ENCODE measurements around the gene CYLD.

CYLD gene

DNA sequence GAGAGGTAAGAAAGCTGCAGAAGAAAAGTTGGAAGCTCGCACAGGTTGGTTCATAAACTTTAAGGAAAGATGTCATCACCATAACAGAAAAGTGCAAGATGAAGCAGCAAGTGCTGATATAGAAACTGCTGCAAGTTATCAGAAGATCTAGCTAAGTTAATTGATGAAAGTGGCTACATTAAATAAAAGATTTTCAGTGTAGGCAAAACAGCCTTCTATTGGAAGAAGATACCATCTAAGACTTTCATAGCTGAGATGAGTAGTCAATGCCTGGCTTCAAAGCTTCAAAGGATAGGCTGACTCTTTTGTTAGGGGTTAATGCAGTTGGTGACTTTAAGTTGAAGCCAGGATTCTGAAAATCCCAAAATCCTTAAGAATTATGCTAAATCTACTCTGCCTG, 24.0 kb downstream of the CYLD start:
- Histone ChIP-seq H3K27me3 (ENCODE audit: control insufficient read depth, insufficient read depth, low read length) (no peaks in the 10 kb centered on the region), H3K36me3 (ENCODE audit: insufficient read depth, low read length) (peaks cover 20% of the 10 kb centered on the region), H3K9ac (ENCODE audit: low read depth, low read length) (no peak overlapping the region), H3K9me3 (replicated peaks; ENCODE audit: low read length) (no peaks in the 10 kb centered on the region), H3K4me1 (ENCODE audit: control insufficient read depth, insufficient read depth, low read length) (peaks cover 11% of the 10 kb centered on the region), H3K4me3 (ENCODE audit: low read length) (no peak overlapping the region), H3K4me2 (ENCODE audit: low read length) (no peak overlapping the region)

DNA sequence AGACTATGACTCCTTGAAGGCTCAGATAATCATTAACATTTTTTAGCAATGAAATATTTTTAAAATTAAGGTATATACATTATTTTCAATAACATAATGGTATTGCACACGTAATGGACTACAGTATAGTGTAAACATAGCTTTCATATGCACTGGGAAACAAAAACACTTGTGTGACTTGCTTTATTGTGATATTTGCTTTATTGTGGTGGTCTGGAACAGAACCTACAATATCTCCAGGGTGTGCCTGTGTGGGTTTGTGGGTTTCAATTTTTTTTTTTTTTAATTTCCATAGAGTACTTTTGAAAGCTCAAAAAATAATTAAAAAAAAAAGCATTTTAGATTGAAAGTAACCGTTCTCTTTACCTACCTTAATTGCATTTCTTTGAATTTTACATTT, 25.3 kb downstream of the CYLD start:
- no peak overlapping the region for H3K9ac ChIP-seq (ENCODE audit: low read depth, low read length)
- H3K27me3 ChIP-seq (ENCODE audit: control insufficient read depth, insufficient read depth, low read length), result no peaks in the 10 kb centered on the region
- no peak overlapping the region for H3K4me2 ChIP-seq (ENCODE audit: low read length)
- H3K36me3 ChIP-seq (ENCODE audit: insufficient read depth, low read length), result peaks cover 20% of the 10 kb centered on the region
- peaks cover 21% of the 10 kb centered on the region for H3K4me1 ChIP-seq (ENCODE audit: control insufficient read depth, insufficient read depth, low read length)
- no peaks in the 10 kb centered on the region for H3K9me3 ChIP-seq (replicated peaks; ENCODE audit: low read length)
- no peak overlapping the region for H3K4me3 ChIP-seq (ENCODE audit: low read length)

DNA sequence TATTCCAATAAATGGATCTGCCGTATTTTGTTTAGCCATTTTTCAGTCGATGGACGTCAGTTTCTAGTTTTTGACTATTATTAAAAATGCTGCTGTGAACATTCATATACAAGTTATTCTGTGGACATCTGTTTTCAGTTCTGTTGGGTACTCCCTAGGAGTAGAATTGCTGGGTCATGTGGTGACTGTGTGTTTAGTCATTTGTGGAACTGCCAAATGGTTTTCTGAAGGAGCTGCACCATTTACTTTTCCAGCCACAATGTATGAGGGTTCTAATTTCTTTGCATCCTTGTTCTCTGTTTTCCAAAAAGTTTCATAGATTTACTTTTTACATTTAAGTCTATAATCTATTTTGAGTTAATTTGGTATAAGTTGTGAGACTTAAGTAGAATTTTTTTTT, 29.5 kb downstream of the CYLD start:
- peaks cover 16% of the 10 kb centered on the region for H3K36me3 ChIP-seq (ENCODE audit: insufficient read depth, low read length)
- H3K4me1 ChIP-seq (ENCODE audit: control insufficient read depth, insufficient read depth, low read length), result peaks cover 12% of the 10 kb centered on the region
- no peaks in the 10 kb centered on the region for H3K27me3 ChIP-seq (ENCODE audit: control insufficient read depth, insufficient read depth, low read length)
- H3K4me2 ChIP-seq (ENCODE audit: low read length), result no peak overlapping the region
- H3K9ac ChIP-seq (ENCODE audit: low read depth, low read length), result no peak overlapping the region
- no peak overlapping the region for H3K4me3 ChIP-seq (ENCODE audit: low read length)
- no peaks in the 10 kb centered on the region for H3K9me3 ChIP-seq (replicated peaks; ENCODE audit: low read length)

DNA sequence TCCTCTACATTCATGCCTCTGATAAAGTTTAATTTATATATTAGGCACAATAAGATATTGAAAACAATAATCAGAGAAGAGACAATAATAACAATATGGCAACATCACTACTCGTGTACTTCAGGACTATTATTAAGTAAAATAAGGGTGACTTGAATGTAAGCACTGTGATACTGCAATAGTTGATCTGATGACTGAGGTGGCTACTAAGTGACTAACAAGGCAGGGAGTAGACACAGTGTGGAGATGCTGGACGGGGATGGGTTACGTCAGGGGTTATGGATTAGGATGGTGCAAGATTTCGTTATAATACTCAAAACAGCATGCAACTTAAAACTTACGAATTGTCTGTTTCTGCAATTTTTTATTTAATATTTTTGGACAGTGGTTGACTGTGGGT, 32.5 kb downstream of the CYLD start:
- Histone ChIP-seq H3K9me3 (replicated peaks; ENCODE audit: low read length) (no peaks in the 10 kb centered on the region), H3K27me3 (ENCODE audit: control insufficient read depth, insufficient read depth, low read length) (no peaks in the 10 kb centered on the region), H3K4me3 (ENCODE audit: low read length) (no peak overlapping the region), H3K4me2 (ENCODE audit: low read length) (no peak overlapping the region), H3K36me3 (ENCODE audit: insufficient read depth, low read length) (peaks cover 14% of the 10 kb centered on the region), H3K9ac (ENCODE audit: low read depth, low read length) (no peak overlapping the region), H3K4me1 (ENCODE audit: control insufficient read depth, insufficient read depth, low read length) (peaks cover 17% of the 10 kb centered on the region)

DNA sequence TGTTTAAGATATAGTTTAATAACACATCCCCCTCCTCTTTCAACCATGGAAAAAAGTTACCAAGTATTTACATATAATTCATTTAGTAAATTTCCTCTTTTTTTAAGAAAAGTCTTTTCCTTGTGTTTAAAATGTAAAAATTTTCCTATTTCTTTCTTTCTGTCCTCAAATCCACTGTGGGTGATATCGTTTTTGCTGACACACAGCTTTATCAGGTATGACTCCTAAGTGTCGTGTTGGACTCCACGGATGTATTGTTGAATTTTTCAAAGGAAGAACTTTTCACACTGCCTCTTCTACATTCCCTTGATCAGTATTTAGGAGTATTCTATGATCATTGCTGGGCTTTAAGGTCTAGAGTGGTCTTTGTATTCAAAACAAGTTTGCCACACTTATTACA, 33.1 kb downstream of the CYLD start:
- Histone ChIP-seq H3K36me3 (ENCODE audit: insufficient read depth, low read length) (peaks cover 20% of the 10 kb centered on the region), H3K4me2 (ENCODE audit: low read length) (no peak overlapping the region), H3K4me1 (ENCODE audit: control insufficient read depth, insufficient read depth, low read length) (peaks cover 17% of the 10 kb centered on the region), H3K9me3 (replicated peaks; ENCODE audit: low read length) (no peaks in the 10 kb centered on the region), H3K9ac (ENCODE audit: low read depth, low read length) (no peak overlapping the region), H3K4me3 (ENCODE audit: low read length) (no peak overlapping the region), H3K27me3 (ENCODE audit: control insufficient read depth, insufficient read depth, low read length) (no peaks in the 10 kb centered on the region)

DNA sequence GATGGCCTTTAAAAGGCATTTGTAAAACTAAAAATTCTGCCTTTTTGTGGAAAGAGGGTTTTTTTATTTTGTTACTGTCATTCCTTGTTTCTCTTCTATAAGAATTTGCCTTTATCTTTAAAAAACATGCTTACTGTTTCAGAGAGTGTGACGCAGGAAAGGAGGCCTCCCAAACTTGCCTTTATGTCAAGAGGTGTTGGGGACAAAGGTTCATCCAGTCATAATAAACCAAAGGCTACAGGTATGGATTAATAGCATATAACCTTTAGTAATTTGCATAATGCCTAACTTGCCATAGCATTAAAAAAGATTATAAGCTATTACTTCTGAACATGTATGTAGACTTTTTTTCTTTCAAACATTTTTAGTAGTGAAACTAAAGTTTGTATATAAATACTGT, 34.2 kb downstream of the CYLD start:
- Histone ChIP-seq H3K4me2 (ENCODE audit: low read length) (no peak overlapping the region), H3K4me1 (ENCODE audit: control insufficient read depth, insufficient read depth, low read length) (peaks cover 14% of the 10 kb centered on the region), H3K36me3 (ENCODE audit: insufficient read depth, low read length) (peaks cover 29% of the 10 kb centered on the region)

DNA sequence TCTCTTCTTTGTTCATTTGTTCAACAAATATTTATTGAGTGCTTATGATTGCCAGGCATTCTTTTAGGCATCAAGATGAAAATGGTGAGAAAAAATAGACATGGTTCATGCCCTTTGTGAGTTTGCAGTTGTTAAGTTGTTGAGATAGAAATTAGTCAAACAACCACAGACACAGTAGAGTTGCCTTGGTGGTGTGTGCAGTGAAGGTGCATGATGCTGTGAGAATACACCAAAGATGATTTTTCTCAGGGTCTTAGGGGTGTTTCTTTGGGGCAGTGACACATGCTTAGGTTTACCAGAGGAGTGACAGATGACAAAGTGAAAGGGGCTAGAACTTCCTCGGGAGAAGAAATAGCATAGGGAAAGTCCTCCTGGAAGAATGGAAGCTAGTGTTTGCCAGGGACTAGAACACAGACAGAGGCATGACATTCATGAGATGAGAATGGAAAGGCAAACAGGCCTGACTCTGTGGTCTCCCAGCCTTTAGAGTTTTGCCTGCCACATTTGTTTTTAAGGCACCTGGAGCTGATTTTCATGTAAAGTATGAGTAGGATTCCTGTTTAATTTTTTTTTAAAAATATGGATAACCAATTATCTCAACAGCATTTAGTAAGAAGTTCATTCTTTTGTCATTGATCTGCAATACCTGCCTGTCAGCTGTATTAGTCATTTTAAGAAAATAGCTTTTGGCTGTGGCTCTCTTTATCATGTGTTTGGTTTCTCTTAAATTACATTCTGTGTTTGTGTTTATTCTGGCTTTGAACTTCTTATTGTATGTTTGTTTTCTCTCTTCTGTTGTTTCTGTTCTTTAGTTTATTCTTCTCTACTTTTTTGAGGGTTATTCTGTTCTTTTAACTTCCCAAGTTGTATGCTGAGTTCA, 36.6 kb downstream of the CYLD start:
- Histone ChIP-seq H3K4me1 (ENCODE audit: control insufficient read depth, insufficient read depth, low read length) (peaks cover 6% of the 10 kb centered on the region), H3K9me3 (replicated peaks; ENCODE audit: low read length) (no peaks in the 10 kb centered on the region), H3K4me3 (ENCODE audit: low read length) (no peak overlapping the region), H3K36me3 (ENCODE audit: insufficient read depth, low read length) (peaks cover 44% of the 10 kb centered on the region), H3K27me3 (ENCODE audit: control insufficient read depth, insufficient read depth, low read length) (no peaks in the 10 kb centered on the region), H3K4me2 (ENCODE audit: low read length) (no peak overlapping the region), H3K9ac (ENCODE audit: low read depth, low read length) (no peak overlapping the region)

More for the DNA sequence above, 34.2 kb downstream of the CYLD start:
- Histone ChIP-seq H3K27me3 (ENCODE audit: control insufficient read depth, insufficient read depth, low read length) (no peaks in the 10 kb centered on the region), H3K9me3 (replicated peaks; ENCODE audit: low read length) (no peaks in the 10 kb centered on the region), H3K4me3 (ENCODE audit: low read length) (no peak overlapping the region), H3K9ac (ENCODE audit: low read depth, low read length) (no peak overlapping the region)

DNA sequence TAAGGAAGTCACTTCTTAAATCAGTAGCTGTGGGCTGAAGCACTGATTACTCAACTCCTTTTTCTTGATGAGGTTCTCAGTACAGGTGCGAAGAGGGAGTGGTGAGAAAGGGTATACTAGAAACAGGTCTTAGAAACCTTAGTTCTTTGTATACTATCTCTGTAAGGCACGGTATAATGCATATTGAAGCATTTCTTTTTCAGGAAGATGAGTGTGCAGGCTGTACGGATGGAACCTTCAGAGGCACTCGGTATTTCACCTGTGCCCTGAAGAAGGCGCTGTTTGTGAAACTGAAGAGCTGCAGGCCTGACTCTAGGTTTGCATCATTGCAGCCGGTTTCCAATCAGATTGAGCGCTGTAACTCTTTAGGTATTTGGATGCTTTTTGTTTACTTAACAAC, 39.2 kb downstream of the CYLD start:
- Histone ChIP-seq H3K36me3 (ENCODE audit: insufficient read depth, low read length) (peaks cover 58% of the 10 kb centered on the region), H3K27me3 (ENCODE audit: control insufficient read depth, insufficient read depth, low read length) (no peaks in the 10 kb centered on the region), H3K9me3 (replicated peaks; ENCODE audit: low read length) (no peaks in the 10 kb centered on the region), H3K9ac (ENCODE audit: low read depth, low read length) (no peak overlapping the region), H3K4me1 (ENCODE audit: control insufficient read depth, insufficient read depth, low read length) (peaks cover 6% of the 10 kb centered on the region), H3K4me2 (ENCODE audit: low read length) (no peak overlapping the region), H3K4me3 (ENCODE audit: low read length) (no peak overlapping the region)

DNA sequence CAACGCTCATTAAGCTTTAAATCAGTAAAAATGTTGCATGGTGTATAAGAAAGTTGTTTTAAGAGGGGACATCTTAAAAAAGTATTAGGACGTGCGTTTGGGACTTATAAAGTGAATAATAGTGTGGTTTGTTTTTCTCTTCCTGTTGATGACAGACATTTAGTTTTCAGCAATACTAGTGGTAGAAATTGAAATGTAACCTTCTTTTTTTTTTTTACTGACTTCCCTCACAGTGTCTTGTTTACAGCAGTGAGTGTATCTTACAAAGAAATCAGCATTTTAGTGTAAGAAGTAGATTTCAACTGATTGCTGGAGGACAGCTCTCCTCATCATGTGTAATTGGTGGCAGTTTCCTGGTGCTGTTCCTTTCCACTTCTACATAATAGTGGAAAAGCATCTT, 39.6 kb downstream of the CYLD start:
- Histone ChIP-seq H3K27me3 (ENCODE audit: control insufficient read depth, insufficient read depth, low read length) (no peaks in the 10 kb centered on the region), H3K36me3 (ENCODE audit: insufficient read depth, low read length) (peaks cover 58% of the 10 kb centered on the region), H3K4me2 (ENCODE audit: low read length) (no peak overlapping the region), H3K9me3 (replicated peaks; ENCODE audit: low read length) (no peaks in the 10 kb centered on the region), H3K4me1 (ENCODE audit: control insufficient read depth, insufficient read depth, low read length) (peaks cover 6% of the 10 kb centered on the region), H3K4me3 (ENCODE audit: low read length) (no peak overlapping the region), H3K9ac (ENCODE audit: low read depth, low read length) (no peak overlapping the region)

DNA sequence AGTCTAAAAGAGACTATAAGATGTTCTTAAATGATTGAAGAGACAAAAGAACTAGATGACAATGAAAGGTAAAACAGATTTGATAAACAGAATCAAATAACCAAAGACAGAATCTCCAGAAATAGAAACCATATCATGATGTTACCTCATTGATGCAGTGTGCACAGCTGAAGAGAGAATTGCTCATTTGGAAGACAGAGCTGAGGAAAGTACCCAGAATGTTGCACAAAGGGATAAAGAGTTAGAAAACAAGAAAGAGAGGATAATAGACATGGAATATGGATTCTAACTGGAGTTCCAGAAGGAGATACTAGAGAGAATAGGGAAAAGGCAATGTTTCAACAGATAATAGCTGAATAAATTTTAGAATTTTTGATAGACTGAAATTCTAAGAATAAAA, 47.9 kb downstream of the CYLD start:
- Histone ChIP-seq H3K27me3 (ENCODE audit: control insufficient read depth, insufficient read depth, low read length) (no peaks in the 10 kb centered on the region), H3K9me3 (replicated peaks; ENCODE audit: low read length) (no peaks in the 10 kb centered on the region), H3K4me1 (ENCODE audit: control insufficient read depth, insufficient read depth, low read length) (no peaks in the 10 kb centered on the region), H3K9ac (ENCODE audit: low read depth, low read length) (no peak overlapping the region), H3K4me2 (ENCODE audit: low read length) (no peak overlapping the region), H3K36me3 (ENCODE audit: insufficient read depth, low read length) (peaks cover 29% of the 10 kb centered on the region), H3K4me3 (ENCODE audit: low read length) (no peak overlapping the region)

DNA sequence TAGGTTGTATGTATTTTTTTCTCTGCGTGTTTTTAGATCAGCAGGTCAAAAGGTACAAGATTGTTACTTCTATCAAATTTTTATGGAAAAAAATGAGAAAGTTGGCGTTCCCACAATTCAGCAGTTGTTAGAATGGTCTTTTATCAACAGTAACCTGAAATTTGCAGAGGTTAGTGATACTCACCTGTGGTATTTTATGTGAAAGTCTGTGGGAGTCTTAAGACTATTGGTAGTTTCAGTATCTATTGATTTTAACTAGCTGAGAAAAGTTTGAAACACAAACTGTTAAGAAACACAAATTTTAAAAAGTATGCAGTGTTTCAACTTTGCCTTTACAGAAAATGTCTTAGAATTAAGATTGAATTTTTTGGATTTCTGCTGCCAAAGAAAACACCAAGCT, 49.6 kb downstream of the CYLD start:
- H3K4me3 ChIP-seq (ENCODE audit: low read length), result no peak overlapping the region
- peaks cover 37% of the 10 kb centered on the region for H3K36me3 ChIP-seq (ENCODE audit: insufficient read depth, low read length)
- H3K9ac ChIP-seq (ENCODE audit: low read depth, low read length), result no peak overlapping the region
- H3K4me1 ChIP-seq (ENCODE audit: control insufficient read depth, insufficient read depth, low read length), result no peaks in the 10 kb centered on the region
- no peaks in the 10 kb centered on the region for H3K27me3 ChIP-seq (ENCODE audit: control insufficient read depth, insufficient read depth, low read length)
- no peaks in the 10 kb centered on the region for H3K9me3 ChIP-seq (replicated peaks; ENCODE audit: low read length)
- H3K4me2 ChIP-seq (ENCODE audit: low read length), result no peak overlapping the region

DNA sequence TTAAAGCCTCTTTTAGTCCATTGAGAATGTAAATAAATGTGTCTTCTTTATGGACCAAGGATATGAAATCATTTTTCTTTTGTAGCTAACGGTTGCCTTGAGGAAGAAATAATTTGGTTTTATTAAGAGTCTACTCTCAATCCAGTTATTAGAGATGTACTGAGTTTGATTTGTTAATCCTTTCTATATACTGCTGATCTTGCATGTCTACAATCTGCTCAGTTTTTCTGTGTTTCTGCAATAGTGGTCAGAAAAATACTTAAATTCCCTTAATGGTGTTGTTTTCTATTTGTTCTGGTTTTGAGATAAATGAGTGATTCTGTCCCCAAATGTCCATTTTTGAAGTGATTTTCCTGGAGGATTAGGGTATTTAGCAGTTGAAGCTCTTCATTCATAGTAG, 54.9 kb downstream of the CYLD start:
- no peaks in the 10 kb centered on the region for H3K9me3 ChIP-seq (replicated peaks; ENCODE audit: low read length)
- no peaks in the 10 kb centered on the region for H3K4me1 ChIP-seq (ENCODE audit: control insufficient read depth, insufficient read depth, low read length)
- peaks cover 48% of the 10 kb centered on the region for H3K36me3 ChIP-seq (ENCODE audit: insufficient read depth, low read length)
- H3K4me3 ChIP-seq (ENCODE audit: low read length), result no peak overlapping the region
- no peak overlapping the region for H3K4me2 ChIP-seq (ENCODE audit: low read length)
- no peak overlapping the region for H3K9ac ChIP-seq (ENCODE audit: low read depth, low read length)
- H3K27me3 ChIP-seq (ENCODE audit: control insufficient read depth, insufficient read depth, low read length), result no peaks in the 10 kb centered on the region

Data from skeletal muscle satellite cell (primary cell).